22Rv1 (cell line): ENCODE results near the gene KIF18B.

Source experiments
- H3K27ac ChIP-seq: fragments of 450-650 bp; 2 replicates; pipeline ENCODE4 v1.5.1; 2017
- CTCF ChIP-seq: fragments of 450-650 bp; IDR thresholded peaks from 2 replicates; pipeline ENCODE4 v1.5.1; 2017; ENCODE audit warnings: mild to moderate bottlenecking
- ZFX ChIP-seq: fragments of 450-650 bp; IDR thresholded peaks from 2 replicates; pipeline ENCODE4 v1.6.1; 2017; ENCODE audit warnings: antibody characterized with exemption, borderline replicate concordance

Gene KIF18B

GRCh38 chr17:44926821-44927525 lies 20.6 kb downstream of the KIF18B start:
- H3K27ac ChIP-seq = no peak overlapping the region
- TF ChIP-seq ZFX = no peak
- no peak for TF ChIP-seq CTCF

GRCh38 chr17:44925731-44926697 lies 21.6 kb downstream of the KIF18B start:
- 0 out of 2 replicates have a peak overlapping the region, but pooled peaks have one; percentile 74 for H3K27ac ChIP-seq
- TF ChIP-seq ZFX = no peak
- TF ChIP-seq CTCF = no peak

GRCh38 chr17:44924107-44924544 lies 23.4 kb downstream of the KIF18B start:
- H3K27ac ChIP-seq = peak overlapping the region; percentile 74
- TF ChIP-seq ZFX (no peak), CTCF (no peak)

- TF ChIP-seq ZFX (no peak), CTCF (no peak)
- H3K27ac ChIP-seq = no peak overlapping the region
Measured at GRCh38 chr17:44922746-44923470, 24.7 kb downstream of the KIF18B start.

- TF ChIP-seq ZFX (no peak), CTCF (no peak)
- H3K27ac ChIP-seq = no peak overlapping the region
Measured at GRCh38 chr17:44922136-44922535, 25.4 kb downstream of the KIF18B start.

- TF ChIP-seq ZFX (no peak), CTCF (no peak)
- no peak overlapping the region for H3K27ac ChIP-seq
Measured at GRCh38 chr17:44921122-44921882, 26.3 kb downstream of the KIF18B start.
